ENCODE measurements around the gene IRF2BP1.

IRF2BP1 gene

DNA sequence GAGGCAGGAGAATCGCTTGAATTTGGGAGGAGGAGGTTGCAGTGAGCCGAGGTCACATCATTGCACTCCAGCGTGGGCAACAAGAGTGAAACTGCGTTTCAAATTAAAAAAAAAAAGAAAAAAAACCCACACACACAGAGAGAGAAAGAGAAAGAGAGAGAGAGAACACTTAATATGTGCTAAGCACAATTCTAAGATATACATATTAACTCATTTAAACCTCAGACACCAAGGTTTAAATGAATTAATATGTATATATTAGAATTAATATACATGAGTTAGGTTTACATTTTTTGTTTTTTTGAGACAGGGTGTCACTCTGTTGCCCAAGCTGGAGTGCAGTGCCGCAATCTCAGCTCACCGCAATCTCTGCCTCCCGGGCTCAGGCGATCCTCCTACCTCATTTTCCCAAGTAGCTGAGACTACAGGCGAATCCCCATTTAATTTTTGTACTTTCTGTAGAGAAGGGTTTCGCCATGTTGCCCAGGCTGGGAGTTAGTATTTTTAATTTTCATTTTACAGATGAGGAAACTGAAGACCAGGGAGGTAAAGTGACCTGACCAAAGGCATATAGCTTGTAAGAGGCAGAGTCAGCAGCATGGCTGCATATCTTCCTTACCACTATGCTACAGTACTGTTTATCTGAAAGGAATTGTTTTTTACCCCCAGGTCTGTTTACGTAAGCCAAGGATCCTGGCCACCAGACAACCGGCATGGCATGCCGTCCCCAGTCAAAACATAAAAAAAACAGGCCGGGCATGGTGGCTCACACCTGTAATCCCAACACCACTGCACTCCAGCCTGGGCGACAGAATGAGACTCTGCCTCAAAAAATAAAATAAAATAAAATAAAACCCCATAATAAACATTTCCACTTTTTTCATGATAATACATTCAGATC, 25.3 kb downstream of the IRF2BP1 start:
- no peak for FAIRE-seq

DNA sequence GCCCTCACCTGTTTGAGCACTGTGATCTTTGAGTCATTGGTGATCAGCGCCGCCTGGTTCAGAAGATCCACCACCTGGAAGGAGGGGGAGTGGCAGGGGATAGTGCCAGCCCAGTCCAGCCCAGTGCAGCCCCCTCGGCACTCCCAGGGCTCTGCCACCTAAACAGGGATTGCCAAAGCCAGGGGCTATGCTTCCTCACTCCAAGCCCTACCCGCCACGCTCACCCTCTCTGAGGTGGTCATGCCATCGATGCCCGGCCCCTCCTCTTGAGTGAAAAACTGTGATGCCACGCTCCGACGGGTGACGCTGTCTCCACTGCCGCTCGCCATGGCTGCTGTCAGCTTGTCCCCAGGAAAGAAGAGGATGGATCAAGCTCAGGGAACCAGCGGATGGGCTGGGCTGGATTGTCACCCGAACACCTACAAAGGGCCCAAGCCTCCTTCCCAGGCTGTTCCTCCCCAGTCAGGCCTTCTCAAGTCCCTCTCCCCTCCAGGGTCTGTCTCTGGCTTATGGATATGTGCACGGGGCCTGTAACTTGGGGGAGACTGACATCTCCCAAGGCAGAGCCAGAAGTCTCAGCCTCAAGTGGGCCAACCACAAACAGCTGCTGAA, 31.7 kb downstream of the IRF2BP1 start:
- FAIRE-seq = no peak

DNA sequence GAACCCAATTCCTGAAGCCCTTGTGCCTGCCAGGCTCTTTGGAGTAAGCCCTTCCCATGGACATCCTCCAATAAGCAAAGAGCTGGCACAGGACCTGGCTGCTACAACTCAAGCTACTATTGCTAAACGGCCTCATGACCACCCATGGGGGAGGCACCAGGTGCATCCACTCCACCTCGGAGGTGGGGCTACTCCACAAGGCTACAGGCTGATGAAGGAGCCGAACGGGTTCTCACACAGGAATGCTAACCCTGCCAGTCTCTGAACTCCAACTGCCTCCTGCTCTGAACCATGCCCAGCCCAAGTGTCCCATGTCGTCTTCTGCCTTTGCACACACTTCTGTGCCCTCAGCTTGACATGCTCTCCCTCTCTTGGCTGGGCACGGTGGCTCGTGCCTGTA, 33.0 kb downstream of the IRF2BP1 start:
- no peak for FAIRE-seq

DNA sequence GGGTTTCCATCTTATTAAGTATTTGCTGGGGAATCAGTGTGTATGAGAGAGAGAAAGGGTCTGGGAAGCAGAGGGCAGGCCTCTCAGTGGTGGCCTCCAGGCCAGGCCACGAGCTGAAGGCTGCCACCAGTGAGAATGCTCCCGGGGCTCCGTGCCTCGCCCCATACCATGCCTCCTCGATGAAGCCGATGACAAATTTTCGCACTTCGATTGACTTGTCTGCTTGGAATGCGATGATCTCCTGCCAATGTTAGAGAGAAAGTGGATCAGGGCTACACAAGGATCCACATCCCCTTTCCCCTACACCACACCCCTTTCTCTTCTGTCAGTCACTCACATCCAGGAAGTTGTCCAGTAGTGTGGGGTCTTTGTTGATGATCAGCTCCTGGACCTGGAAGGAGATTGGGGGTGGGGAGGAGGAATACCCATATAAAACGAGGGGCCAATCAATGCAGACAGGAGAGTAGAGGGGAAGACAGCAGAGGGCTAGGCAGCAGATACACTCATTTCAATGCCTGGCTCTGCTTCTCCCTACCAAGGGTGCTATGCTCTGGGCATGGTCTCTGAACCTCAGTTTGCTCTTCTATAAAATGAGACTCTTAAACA, 33.7 kb downstream of the IRF2BP1 start:
- no peak for FAIRE-seq

DNA sequence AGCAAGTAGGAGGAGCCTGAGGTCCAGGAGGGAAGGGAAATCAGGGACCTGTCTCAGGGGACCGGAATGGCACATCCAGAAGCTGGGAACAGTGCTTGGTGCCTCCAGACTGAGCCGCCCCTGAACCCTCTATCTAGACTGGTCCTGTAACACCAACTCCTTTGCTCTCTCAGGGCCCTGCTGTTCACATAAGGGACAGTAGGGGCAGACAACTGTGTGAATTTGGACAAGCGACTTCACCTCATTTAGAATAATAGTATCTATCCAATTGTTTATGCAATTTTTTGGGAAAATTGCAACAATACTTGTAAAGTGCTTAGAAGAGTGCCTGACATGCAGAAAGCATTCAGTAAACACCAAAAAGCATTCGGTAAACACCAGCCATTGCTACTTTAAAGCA, 37.0 kb downstream of the IRF2BP1 start:
- no peak for FAIRE-seq

DNA sequence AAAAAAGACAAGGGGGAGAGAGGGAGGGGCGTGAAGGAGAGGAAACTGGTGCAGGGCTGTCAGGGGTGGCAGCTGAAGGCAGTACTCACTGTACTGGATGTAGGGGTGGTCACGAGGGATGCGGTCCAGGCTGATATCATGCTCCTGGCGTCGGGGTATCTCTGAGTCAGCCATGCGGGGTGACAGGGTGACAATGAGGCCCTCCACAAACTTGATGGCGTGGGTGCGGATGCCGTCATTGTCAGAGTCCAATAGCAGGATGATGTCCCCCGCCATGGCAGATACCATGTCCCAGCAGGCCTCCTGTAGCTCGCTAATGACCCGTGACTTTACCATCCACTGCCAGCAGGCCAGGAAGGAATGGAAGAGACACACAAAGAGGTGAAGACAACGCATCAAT, 38.3 kb downstream of the IRF2BP1 start:
- FAIRE-seq = no peak

DNA sequence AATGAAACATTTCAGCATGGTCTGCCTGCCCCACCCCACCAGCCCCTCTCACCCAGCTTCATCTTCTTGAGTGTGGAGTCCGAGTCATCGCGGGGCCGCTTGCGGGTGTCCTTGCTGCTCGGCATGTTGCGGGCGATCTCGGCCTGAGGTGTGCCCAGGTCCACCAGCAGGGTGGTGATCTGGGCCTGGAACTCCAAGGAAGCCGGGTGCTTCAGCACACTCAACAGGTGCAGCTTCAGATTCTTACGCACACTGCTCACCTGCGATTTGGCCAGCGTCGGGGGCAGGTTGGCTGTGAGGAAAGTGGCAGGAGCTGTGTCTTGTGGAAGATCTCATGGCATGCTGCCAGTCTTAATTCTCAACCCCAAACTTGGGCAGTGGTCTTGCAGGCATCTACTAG, 43.7 kb downstream of the IRF2BP1 start:
- FAIRE-seq = no peak

DNA sequence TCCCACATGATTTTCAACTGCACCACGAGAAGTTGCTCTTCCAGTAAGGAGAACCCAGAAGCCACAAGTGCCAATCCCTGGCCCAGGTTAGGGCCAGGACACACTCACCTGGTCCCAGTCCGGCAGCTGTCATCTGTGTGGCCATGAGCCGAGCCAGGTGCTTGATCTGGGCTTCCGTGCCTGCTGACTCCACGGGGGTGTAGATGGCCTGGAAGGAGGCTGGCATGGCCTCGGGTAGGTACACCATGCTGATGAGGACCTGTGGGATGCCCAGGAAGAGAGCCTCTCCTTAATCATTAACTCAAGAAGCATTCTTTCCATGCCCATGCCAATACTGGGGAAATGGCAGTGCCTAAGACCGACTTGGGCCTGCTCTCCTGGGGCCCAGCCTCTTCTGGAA, 51.0 kb downstream of the IRF2BP1 start:
- no peak for FAIRE-seq
